NB4 (cell line): ENCODE data around the gene SNED1.

Experiments
- CTCF ChIP-seq: IDR thresholded peaks from one replicate; pipeline ENCODE4 v1.5.1; 2012; ENCODE audit warnings: low read depth, low read length
- MAX ChIP-seq: IDR thresholded peaks from 2 replicates; pipeline ENCODE4 v1.6.1; 2011; ENCODE audit warnings: low read depth, low read length
- MYC ChIP-seq: IDR thresholded peaks from 2 replicates; pipeline ENCODE4 v1.6.1; 2011; ENCODE audit warnings: low read depth, low read length
- POLR2A ChIP-seq: IDR thresholded peaks from 2 replicates; pipeline ENCODE4 v1.6.1; 2011; ENCODE audit warnings: mild to moderate bottlenecking; ENCODE audit not compliant: insufficient read length; ENCODE audit errors: extremely low read depth

- TF ChIP-seq POLR2A (no peak), CTCF (no peak), MAX (no peak), MYC (no peak)
Observed at GRCh38 chr2:241007880-241008710, 9.7 kb downstream of the SNED1 start.
